ENCODE measurements around the gene CD6.
"Not testable (repeated sequence)": the region's sequence is repeated elsewhere in the genome, so short reads cannot be mapped to it uniquely, and the experiment has no call there.

Gene CD6

DNA sequence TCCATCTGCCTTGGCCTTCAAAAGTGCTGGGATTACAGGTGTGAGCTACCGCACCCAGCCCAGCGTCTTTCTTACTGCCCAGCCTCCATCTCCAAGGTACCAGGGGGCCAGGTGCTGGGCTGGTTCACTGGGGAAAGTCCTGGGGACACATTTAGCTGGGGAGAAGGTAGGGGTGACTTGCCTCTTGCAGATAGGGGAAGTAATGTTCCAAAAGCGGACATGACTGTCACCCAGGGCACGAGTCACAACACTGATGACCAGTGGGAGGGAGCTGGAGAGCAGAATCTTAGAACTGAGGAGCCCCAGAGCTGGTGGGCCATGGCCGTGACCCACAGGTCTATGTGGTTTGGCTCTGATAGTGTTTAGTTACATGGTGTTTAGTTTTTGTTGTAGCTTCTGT is 17.1 kb upstream of the CD6 start:
- no peak for DNase-seq

DNA sequence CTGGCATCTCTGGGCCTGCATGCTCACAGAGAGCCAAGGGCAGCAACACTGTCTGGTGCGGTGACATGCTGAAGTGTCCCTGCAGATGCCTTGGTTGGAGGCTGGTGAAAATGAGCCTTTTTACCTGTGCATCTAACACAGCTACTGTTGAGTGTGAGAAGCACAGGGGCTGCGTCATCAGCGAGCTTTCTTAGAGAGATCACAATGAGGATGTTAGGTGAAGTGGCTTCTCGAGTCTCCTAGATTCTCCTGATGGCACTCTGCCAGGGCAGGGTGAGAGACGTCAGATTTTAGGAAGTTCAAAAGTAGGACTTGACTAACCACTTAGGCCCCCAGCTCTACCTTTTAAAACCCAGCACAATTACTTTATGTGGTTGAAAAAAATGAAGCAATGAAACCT is 15.9 kb upstream of the CD6 start:
- DNase-seq, result no peak

DNA sequence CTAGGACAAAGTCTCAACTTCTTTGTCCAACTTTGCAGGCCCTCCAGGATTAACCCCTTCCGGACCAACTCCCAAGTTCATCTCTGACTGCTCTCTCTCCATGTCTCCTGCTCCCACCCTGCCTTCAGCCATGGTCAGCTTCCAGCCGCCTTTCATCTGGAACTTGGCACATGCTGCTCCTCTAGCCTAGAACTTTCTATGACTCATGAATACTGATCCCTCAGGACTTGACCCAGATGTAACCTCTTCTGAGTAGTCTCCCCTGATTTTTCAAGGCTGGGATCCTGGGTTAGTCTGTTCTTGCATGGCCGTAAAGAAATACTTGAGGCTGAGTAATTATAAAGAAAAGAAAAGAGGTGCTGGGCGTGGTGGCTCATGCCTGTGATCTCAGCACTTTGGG is 14.3 kb upstream of the CD6 start:
- DNase-seq, result no peak

DNA sequence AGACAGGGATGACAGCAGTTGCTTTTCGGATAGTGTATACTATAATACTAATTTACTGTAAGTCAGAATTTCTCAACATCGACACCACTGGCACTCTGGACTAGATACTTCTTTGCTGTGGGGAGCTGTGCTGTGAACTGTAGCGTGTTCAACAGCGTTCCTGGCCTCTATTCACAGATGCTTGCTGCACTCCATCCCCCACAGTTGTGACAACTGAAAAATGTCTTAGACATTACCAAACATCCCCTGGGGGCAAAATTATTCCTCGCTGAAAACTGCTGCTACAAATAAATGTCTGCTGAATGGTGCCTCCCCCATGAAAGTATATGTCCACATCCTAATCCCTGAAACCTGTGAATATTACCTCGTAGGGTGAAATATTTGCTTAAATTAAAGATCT is 12.0 kb upstream of the CD6 start:
- DNase-seq, result no peak

DNA sequence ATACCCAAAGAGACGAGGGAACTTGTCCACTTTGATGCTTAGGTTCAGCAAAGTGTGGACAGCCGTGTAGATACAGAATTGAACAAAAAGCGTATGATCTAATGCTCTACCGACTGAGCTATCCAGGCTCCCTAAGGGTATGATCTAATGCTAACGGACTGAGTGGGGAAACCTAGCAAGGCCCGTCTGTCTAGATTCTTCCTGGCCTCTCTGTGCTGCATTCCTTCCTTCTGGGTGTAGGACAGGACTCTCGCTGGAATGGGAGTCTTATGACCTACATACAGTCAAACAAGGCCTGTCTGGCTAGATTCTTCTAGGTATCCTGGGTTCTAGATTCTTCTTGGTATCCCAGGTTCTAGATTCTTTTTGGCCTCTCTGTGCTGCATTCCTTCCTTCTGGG is 11.1 kb upstream of the CD6 start:
- no peak for DNase-seq

DNA sequence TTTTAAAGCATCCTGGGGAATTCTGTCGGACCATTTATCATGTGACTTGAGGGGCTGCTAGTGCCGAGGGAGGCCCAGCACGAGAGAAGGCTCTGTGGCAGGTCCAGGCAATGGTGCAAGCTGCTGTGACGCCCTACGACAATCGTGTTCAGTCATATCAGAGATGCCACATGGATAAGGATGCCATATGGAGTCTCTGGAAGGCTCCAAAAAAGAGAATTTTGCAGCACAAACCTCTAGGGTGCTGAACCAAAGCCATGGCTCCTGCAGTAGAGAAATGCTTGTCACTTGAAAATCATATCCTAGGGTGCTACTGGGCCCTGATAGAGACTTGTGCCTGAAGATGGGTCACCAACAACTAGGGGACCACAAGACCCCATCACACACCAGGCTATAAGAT is 6.7 kb upstream of the CD6 start:
- no peak for DNase-seq

DNA sequence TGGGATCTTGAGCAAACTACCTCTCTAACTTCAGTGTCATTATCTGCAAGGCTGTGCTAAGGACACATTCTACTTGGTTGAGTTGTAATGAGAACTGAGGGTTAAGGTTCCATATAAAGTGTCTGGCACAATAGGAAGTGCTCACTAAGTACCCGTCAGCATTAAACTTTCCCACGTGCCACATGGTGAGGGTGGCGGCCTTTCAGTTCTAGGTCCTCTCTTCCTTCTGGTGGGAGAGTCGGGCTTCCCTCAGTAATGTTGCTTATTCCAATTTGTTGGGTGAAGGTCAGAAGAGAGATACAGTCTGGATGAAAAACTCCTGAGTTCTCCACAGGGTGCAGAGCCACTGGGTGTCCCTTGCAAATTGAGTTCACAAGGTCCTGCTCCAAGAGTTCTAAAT is 4.6 kb upstream of the CD6 start:
- DNase-seq, result no peak

DNA sequence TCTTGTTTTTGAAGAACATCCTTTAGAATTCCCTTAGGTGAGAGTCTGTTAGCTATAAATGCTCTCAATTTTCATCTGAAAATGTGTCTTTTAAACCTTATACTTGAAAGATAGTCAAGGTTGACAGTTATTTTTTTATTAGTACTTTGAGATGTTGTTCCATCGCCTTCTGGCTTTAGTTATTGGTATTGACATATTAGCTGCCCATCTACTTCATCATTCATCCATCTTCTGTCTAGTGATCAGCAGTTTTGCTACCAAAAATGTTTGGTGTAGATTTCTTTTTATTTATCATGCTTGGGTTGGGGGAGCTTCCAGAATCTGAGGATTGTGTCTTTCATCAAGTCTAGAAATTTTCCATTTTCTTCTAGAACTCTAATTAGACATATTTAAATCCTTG is 3.3 kb upstream of the CD6 start:
- DNase-seq, result no peak

DNA sequence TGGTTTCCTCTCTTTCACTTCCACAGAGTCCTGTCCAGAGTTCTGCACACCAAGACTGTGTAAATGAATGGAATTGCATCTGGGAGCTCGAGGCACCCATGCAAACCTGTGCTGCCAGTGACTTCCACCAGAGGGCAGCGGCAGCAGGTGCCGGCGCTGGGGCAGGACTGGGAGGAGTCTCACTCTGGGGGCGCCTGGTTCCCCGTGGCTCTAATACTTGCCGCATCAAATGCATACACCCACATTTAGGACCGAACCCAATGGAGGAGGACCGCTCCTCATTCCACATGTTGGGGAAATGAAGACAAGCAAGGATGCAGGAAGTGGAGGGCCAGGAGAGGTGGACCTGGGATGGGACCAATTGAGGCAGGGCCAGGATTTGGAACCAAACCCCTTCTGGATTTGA is 1.1 kb upstream of the CD6 start:
- peak; percentile 85 for DNase-seq

DNA sequence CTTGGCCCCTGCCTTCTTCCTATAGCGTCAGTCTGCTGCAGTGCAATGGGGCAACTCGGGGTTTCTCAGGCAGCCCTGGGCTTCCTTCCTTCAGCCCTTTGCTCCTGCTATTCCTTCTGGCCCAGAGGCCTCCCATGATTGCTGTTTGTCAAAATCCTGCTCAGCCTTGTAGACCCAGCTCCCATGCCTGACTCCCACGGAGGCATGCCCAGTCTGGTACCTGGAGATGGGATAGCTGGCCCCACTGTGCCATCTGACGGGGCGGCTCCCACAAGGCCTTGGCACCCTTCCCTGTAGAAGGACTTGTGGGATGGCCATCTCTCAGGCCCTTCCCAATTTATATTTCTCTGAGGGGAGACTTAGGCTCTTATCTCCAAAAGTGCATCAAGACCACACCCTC is 590 bp upstream of the CD6 start:
- no peak for DNase-seq

DNA sequence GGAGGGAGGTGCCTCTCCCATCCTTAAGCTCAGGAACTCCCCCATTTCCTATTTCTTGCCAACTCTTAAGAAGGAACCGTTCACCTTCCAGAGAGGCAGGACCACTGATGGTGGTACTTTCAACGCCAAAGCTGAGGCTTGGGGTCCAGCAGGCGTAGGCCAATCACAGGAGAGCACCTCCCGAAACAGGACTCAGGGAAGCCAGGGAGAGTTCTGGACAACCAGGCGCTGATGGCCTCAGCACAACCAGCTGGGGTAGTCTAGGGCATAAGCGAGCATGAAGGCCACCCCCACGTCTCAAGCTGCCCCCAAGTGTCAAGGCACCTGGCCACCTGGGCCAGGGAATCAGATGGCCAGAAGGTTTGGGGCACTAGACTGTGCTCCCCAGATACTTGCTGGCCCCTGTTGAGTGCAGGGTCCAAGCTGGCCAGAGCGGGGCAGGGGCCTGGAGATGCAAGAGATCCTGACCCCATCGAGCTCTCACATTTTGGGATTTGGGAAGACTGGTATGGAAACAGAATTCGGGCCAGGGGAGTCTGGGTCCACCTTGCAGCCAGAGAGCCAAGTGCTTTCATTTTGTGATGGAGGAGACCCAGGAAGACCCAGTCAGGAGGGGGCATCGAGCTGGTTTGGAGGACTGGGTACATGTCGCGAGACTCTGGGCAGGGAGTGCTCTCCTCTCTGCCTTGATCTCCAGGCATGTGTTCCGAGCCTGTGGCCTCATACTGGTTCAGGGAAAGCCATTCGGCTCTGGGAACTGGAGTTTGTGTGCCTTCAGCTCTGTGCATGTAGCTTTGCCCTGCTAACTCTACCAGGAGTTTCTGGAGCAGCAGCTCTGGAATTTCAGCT is 926 bp downstream of the CD6 start:
- peak; percentile 45 for DNase-seq

DNA sequence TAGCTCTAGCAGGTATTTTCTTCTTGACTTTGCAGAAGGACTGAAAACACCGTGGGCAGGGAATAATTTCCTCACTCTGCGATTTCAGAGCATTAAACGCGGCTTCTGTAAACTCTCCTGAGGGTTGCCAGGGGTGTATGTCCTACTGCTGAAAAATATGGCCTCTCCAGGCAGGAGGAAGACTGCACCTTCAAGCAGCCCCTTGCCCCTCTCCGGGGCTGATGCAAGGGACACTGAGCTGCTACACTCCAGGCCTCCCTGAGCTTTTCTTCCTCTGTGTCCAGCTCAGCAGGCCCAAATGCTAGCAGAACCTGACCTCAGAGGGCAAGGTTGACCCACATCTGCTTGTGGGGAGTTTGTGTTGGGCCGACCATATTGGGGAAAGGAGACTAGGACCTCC is 2.2 kb downstream of the CD6 start:
- DNase-seq, result no peak

DNA sequence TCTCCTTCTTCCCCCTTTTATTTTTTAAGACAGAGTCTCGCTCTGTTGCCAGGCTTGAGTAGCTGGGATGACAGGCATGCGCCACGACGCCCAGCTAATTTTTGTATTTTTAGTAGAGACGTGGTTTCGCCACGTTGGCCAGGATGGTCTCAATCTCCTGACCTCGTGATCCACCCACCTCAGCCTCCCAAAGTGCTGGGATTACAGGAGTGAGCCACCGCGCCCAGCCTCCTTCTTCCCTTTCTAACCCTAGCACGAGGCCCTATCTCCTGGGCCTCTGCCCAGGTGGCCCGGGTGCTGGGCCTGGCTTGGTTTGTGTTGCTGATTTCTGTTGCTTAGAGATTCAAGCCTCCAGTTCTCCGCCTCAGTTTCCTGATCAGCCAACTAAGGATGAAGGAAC is 2.8 kb downstream of the CD6 start:
- not testable (repeated sequence) for DNase-seq

DNA sequence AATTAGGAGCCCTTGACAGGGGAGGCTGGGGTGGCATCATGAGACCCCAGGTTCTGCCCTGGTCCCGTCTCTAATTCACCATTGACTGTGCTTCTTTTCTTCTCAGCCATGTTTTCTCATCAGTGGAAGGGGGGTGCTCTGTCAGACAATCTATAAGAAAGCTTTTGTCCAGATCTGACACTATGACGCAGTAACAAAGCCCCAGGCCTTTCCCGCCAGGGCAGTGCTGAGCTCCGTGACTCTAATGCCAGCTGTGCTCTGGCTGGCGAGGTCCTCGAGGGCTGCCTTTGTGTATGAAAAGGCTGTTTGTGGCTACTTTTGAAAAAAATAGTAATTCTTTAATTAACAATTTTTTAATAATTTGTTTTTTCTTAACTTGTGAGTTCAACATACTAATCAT is 3.2 kb downstream of the CD6 start:
- DNase-seq, result no peak

DNA sequence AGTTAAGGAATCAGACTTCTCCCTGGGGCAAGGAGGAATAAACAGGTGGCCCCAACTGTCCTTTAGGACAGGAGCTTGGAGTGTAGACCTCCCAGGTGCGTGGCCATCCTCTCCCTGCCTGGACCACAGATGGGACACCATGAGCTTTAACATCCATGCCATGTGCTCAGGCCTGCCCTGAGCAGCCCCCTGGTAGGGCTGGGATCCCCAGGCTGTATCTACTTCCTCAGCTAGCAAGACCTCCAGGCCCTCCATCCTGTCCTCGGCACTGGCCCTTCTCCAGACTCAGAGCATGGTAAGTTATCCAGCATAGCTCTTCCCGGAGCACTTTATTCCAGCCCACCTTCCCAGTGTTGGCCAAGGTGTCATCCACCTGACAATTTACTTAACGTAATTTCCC is 5.7 kb downstream of the CD6 start:
- no peak for DNase-seq

DNA sequence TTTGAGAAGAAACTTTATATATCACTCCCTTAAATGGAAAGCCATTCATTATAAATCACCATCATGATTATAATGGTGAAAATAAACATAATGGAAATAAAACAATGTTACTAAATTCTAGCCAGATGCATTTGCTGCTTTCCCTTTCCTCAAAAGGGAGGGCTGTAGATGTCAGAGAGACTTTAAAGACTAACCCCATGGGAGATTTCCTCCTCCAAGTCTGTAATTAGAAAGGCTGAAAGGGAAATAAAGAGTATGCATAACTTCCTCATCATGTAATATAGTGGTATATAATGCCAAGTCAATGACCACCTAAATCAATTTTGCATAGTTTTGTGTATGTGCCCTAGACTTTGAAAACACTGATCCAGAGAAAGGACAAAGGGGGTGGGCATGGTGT is 6.4 kb downstream of the CD6 start:
- DNase-seq, result no peak

DNA sequence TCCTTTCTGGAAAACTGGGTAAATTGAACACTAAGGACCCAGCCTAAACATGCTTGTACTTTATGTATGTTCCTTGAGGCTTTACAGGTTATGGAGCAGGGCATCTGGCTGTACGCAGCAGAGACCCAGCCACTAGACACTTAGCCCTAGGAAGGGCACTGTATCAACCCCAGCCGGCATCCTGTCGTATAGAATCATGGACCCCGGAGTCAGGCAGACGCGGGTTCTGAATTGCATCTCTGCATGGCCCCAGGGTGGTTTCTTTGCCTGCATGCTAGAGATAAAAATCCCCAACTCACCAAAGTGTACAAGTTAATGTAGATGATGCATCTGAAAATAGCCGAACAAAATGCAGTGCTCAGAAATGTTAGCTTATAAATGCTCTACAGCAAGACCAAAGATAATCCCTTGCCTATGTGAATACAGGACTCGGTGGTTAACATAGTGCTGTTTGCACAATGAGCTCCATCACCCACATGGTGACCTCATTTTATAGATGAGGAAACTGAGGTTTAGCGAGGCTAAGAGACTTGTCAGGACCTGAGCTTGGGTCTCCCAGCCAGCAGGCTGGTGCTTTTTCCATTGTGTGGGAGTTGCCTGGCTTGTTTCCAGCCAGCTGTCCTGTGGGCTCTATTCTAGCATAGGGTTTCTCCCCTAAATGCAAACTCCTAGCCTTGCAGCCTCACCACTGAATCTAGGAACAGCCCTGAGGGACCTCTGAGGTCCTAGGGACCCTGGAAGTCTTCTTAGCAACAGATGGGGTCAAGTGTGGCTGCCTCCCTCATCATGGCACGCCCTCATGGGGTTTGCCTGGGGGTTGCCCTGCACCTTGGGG is 7.3 kb downstream of the CD6 start:
- peak; percentile 65 for DNase-seq

DNA sequence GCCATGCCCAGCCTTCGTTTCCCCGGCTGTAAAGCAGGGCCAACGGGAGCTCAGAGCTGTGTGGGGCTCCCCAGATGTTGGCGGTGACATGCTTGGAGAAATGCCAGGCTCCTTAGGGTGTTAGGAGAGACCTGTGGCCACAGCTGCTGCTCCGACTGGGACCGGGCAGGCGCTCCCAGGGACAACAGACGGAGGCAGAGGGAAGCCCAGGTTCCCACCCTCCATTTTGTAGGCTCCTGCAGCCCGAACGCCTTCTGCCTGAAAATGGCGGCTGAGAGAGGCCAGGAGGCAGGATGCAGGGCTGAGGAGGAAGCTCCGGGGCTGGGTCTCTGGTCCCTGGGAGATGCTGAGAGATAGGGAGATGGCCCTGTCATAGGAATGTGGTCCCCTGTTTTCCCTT is 10.0 kb downstream of the CD6 start:
- no peak for DNase-seq

DNA sequence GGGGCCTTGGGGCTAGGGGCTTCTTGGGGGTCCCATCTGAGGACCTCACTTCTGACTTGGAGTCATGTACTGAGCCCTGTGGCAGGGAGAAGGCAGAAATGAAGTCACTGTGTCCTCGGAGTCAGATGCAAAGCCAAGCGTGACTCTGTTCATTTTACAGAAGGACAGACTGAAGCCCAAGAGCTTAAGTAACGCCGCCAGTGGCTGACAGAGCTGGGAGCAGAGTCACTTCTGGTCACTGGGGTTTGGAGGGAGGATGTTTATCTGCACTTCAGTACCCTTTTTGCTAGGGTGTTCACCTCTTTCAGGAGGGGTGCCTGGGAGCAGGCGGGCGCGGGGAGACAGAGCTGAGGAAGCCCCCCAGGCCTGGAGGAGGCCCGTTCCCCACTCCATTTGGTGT is 10.7 kb downstream of the CD6 start:
- DNase-seq, result no peak

DNA sequence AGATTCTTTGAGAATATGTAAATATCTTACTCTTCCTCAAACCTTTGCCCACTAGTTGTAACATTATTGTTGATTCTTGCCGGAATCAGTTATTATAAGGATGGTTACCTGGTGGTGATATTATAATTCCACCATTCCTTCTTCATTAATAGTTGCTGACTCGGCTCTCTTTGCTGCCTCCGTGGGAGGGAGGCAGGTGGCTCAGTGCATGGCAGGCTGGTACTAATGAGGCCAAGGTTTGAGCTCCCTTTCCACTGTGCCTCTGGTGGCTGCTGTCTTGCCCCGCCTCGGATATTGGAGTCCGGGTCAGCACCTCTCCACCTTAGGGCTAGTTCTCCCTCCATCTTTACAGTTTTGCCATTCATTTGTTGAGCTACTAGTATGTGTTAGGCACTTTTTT is 12.7 kb downstream of the CD6 start:
- DNase-seq, result no peak

DNA sequence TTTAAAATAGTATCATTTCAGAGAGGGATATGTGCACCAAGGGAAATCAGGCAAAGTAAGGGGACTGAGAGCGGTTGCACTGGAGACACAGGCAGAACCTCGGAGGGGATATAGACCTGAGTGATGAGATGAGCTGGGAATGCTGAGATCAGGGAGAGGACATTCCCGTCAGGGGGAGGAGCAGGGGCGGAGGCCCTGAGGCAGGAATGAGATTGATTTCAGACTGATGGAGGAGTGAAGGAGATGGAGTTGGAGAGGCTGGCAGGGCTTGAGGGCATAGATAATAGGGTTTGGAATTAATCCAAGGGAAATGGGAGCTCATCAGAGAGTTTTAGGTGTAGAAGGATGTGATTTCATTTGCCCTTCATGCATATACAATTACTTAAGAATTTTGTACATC is 13.2 kb downstream of the CD6 start:
- DNase-seq, result no peak

DNA sequence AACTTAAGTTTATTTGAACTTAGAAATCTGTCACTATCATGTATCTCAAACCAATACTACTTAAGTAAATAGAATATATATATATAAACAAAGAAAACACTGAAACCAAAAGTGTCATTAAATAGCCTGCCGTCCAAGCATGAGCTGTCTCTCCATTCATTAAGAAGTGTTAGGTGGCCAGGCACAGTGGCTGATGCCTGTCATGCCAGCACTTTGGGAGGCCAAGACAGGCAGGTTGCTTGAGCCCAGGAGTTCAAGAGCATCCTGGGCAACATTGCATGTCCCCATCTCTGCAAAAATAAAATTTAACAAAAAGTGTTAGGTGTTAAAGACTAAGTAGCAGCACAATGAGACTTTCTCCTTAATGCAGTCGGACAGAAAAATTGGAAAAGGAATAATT is 14.0 kb downstream of the CD6 start:
- no peak for DNase-seq

DNA sequence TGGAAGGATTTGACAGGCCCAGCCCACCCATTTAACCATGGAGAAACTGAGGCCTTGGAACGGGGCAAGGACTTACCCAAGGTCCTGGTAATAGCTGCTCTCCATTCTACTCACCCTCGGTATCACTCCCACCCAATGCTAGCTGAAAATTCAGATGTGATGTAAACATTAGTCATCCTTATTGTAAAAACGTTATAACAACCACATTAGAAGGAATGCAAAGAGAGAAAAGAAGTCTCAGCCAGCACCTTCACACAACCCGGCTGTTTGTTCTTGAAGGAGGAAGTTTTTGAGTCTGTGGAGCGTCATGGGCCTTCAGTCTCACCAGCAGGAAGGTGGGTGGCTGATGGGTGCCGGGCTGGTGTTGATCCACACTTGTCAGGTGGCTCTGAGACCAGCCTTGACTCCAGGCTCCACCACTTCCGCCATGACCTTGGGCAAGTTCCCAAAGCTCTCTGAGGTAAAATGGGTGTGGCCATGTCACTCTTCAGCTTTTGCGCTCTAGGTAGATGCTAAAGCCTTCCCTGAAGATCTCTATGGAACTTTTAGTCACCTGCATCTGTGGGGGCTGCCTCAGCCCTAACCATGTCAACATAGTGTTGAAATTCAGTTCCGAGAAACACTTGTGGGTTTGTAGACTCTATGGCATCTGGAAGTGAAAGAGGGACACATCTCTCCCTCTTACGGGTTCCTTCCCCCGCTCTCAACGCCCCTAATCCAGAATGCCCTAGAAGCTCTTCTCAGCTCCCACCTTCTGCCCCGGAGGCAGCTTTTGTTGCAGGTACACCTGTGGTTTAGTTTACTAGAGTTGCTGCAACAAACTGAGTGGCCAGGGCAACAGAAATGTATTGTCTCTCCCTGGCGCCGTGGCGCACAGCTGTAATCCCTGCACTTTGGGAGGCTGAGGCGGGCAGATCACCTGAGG is 14.8 kb downstream of the CD6 start:
- peak; percentile 82 for DNase-seq

Data from stimulated activated CD4-positive, alpha-beta T cell treated with anti-CD3 and anti-CD28 coated beads, Interleukin-4, amount 100 ng/mL, for 1 hour (primary cell).